Epithelial cell of prostate (primary cell): ENCODE data around the gene XRCC2.

Source experiments
- DNase-seq: peaks from one replicate; pipeline ENCODE4 v3.0.0-alpha.2; 2011; ENCODE audit warnings: low read depth, low spot score
- H3K27ac ChIP-seq: fragments of 450-650 bp; 2 replicates; pipeline ENCODE4 v1.5.1; 2017; ENCODE audit warnings: mild to moderate bottlenecking

Gene XRCC2

GRCh38 chr7:152619027-152619739 lies 56.8 kb downstream of the XRCC2 start:
- DNase-seq = no peak
- no peak overlapping the region for H3K27ac ChIP-seq

- DNase-seq = no peak
- no peak overlapping the region for H3K27ac ChIP-seq
Observed at GRCh38 chr7:152618427-152618826, 57.5 kb downstream of the XRCC2 start.

- no peak overlapping the region for H3K27ac ChIP-seq
- DNase-seq = no peak
Observed at GRCh38 chr7:152617056-152617455, 58.9 kb downstream of the XRCC2 start.

GRCh38 chr7:152615031-152615741 lies 60.8 kb downstream of the XRCC2 start:
- no peak overlapping the region for H3K27ac ChIP-seq
- no peak for DNase-seq

GRCh38 chr7:152608656-152609055 lies 67.3 kb downstream of the XRCC2 start:
- no peak for DNase-seq
- no peak overlapping the region for H3K27ac ChIP-seq

- no peak overlapping the region for H3K27ac ChIP-seq
Observed at GRCh38 chr7:152608208-152608607, 67.7 kb downstream of the XRCC2 start.

GRCh38 chr7:152607007-152607406 lies 68.9 kb downstream of the XRCC2 start:
- no peak for DNase-seq
- H3K27ac ChIP-seq = no peak overlapping the region

More at GRCh38 chr7:152608208-152608607, 67.7 kb downstream of the XRCC2 start:
- no peak for DNase-seq

- H3K27ac ChIP-seq = no peak overlapping the region
- no peak for DNase-seq
Observed at GRCh38 chr7:152602962-152603361, 73.0 kb downstream of the XRCC2 start.

GRCh38 chr7:152601305-152601798 lies 74.6 kb downstream of the XRCC2 start:
- no peak for DNase-seq
- no peak overlapping the region for H3K27ac ChIP-seq

- H3K27ac ChIP-seq = no peak overlapping the region
- DNase-seq = no peak
Observed at GRCh38 chr7:152600266-152600665, 75.7 kb downstream of the XRCC2 start.

- no peak overlapping the region for H3K27ac ChIP-seq
- no peak for DNase-seq
Observed at GRCh38 chr7:152597507-152597906, 78.4 kb downstream of the XRCC2 start.

- no peak for DNase-seq
Observed at GRCh38 chr7:152596824-152597223, 79.1 kb downstream of the XRCC2 start.

More at GRCh38 chr7:152596824-152597223, 79.1 kb downstream of the XRCC2 start:
- H3K27ac ChIP-seq = no peak overlapping the region
